Body of pancreas (tissue), 4 donors: ENCODE measurements around the gene SERINC3.

Source experiments
- CTCF ChIP-seq, 7 experiments: fragments of 450-650 bp in 4 of 7; fragments of 200-600 bp in 3 of 7; sonication (generic) in 3 of 7; IDR thresholded peaks; one replicate each; pipeline ENCODE4 v1.5.1; 2016 to 2019; ENCODE audit warnings: antibody characterized with exemption in 7 of 7
- POLR2A ChIP-seq, 3 donors: fragments of 450-650 bp; IDR thresholded peaks; one replicate each; pipeline ENCODE4 v1.6.1; 2016; ENCODE audit warnings: antibody characterized with exemption in 3 of 3, mild to moderate bottlenecking in 2 of 3

- no peak for TF ChIP-seq CTCF (IDR thresholded peaks at IDR 0.05)
- TF ChIP-seq POLR2A (IDR thresholded peaks at IDR 0.05): no peak
These were observed 65.3 kb downstream of the SERINC3 start for GRCh38 chr20:44456611-44457010.
